ENCODE data around the gene MYO1B.
"Not testable (repeated sequence)": the region's sequence is repeated elsewhere in the genome, so short reads cannot be mapped to it uniquely, and the experiment has no call there.

Gene MYO1B

GRCh38 chr2:191415858-191416257, 170.7 kb downstream of the MYO1B start:
- no peak for DNase-seq

DNA sequence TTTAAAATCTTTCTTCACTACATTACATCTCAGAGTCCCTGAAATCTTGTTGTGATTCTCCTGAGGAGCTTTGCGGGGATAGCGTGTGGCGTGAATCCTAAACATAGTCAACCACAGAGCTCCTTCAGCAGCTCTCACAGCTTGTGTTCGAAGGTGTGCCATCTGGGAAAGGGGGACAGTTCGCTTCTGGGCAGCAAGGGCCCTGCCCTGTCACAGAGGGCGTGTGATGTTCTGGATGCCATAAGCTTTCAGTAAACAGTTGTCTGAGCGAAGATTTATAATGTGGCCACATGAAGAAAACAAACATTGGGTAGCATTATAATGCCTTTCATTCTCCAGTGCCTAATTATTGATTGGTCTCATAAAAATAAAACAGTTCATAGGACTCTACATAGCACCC, 172.5 kb downstream of the MYO1B start:
- no peak for DNase-seq

- DNase-seq = no peak
Observed at GRCh38 chr2:191421950-191422349, 176.7 kb downstream of the MYO1B start.

GRCh38 chr2:191427031-191427430, 181.8 kb downstream of the MYO1B start:
- DNase-seq = no peak

- DNase-seq = no peak
Observed at GRCh38 chr2:191428141-191428540, 182.9 kb downstream of the MYO1B start.

DNA sequence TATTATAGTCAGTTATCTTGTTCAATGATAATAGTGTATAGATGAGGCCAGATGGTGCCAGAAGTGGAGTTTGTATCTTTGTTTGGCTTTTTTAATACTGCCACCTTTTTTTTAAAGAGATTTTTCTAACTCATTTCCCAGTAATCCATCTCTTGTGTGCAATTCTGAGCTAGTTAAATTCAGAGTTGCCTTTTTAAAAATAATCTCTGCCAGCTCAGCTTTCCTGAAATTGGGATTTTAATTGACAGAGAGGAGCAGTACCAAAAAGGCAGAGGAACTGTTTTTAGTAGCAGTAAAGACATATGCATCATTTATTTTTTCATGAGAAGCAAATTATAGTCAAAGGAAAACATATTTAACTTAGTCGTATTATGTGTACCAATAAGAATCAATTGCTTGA, 185.3 kb downstream of the MYO1B start:
- no peak for DNase-seq

DNA sequence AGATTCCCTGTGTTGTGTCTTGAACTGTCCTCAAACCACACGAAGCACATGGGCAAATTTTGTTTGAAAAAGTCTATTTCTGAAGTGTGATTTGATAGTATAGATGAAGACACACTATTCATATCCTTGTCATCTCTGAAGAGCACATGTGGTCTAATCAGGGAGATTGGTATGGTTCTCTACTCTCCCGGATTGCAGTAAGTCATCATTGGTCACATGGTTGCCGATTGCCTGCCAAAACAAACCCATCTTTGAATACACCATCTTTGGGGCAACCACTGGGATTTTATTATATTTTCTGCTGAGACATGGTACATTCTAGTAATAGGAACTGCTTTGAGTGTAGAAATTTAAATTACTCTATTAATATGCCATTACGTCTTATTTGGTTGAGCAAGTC, 186.9 kb downstream of the MYO1B start:
- no peak for DNase-seq

DNA sequence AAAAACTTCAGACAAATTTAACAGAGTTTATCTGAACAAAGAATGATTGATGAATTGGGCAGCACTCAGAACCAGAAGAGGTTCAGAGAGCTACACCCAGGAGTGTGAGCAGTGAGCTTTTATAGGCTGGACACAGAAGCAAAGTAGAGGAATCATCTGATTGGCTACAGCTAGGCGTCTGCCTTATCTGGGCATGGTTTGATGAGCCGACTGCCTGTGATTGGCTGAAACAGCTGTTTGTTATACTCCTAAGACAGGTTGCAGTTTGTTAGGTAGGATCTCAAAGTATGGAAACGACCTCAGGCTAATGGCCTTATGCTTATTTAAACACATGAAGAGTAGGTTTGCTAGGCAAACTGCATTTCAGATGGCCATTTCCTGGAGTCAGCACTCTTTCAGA, 188.9 kb downstream of the MYO1B start:
- no peak for DNase-seq

- DNase-seq = no peak
Observed at GRCh38 chr2:191435141-191435540, 189.9 kb downstream of the MYO1B start.

DNA sequence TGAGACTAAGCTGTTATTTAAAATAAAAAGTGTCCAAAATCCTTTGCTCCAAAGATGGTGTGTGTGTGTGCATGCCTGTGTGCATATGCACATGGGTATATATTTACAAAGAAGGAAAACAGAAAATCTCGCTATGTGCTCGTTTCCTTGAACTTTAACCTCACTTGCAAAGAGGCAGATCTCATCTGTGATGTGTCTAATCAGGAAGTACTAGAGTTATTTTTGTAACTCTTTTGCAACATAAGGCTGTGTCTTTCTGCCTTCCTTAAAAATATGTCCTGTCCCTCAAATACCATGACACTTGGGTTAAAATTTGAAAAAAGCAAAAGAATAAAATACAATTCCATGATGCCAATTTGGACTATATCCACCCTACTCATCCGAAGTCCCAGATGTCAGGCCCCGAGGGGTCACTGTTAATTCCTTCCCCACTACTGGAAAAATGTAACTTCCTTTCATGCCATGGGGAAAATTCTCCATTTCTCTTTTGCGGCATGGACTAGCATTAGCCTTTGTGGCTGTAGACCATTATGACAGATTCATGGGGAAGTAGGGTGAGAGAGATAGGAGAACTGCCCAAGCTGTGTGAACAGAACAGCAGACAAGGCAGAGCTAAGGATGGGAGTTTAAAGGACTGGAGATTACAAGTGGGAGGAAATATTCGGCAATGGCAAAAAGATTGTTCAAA, 191.3 kb downstream of the MYO1B start:
- DNase-seq = no peak

- no peak for DNase-seq
Observed at GRCh38 chr2:191439481-191439880, 194.3 kb downstream of the MYO1B start.

- DNase-seq = no peak
Observed at GRCh38 chr2:191441496-191442214, 196.5 kb downstream of the MYO1B start.

DNA sequence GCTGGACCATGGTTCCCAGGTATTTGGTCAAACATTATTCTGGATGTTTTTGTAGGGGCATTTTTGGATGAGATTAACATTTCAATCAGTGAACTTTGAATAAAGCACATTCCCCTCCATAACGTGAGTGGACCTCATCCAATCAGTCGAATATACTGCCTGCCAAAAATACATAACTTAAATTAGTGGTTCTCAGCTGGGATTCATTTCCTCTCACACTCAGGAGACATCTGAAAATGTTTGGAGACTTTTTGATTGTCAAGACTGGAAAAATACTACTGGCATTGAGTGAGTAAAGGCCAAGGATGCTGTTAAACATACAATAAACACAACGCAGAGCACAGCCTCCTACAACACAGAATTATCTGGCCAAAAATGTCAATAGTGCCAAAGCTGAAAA, 198.2 kb downstream of the MYO1B start:
- no peak for DNase-seq

GRCh38 chr2:191446910-191447309, 201.7 kb downstream of the MYO1B start:
- no peak for DNase-seq

DNA sequence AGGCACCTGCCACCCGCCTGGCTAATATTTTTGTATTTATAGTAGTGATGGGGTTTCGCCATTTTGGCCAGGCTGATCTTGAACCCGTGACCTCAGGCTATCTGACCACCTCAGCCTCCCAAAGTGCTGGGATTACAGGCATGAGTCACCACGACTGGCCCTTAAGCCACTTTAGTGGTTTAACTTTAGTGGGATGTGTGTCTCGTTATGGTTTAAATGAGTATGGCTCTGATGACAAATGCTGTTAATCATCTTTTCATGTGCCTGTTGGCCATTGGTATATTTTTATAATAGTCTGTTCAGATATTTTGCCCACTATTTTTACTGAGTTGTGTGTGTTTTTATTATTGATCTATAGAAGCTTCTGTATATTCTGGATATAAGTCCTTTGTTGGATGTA, 205.9 kb downstream of the MYO1B start:
- DNase-seq = no peak

GRCh38 chr2:191452065-191452464, 206.9 kb downstream of the MYO1B start:
- DNase-seq = no peak

DNA sequence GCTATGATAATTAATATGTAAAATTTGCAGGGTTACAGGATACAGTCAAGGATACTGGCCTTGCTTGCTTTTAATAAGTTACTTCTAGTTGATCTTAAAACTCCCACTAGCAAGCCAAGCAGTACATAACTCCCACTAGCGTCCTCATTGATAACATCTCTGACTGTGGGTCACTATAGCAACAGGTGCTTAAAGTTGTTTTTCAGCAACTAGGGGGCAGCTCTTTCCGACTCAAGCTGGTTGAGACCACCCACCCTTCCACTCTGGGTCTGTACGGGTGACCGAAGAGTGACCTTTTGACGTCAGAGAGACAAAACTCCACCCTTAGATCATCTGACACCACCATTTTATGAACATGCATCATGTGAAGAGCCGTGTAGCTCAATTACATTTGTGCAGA, 208.6 kb downstream of the MYO1B start:
- no peak for DNase-seq

GRCh38 chr2:191456506-191456905, 211.3 kb downstream of the MYO1B start:
- not testable (repeated sequence) for DNase-seq

DNA sequence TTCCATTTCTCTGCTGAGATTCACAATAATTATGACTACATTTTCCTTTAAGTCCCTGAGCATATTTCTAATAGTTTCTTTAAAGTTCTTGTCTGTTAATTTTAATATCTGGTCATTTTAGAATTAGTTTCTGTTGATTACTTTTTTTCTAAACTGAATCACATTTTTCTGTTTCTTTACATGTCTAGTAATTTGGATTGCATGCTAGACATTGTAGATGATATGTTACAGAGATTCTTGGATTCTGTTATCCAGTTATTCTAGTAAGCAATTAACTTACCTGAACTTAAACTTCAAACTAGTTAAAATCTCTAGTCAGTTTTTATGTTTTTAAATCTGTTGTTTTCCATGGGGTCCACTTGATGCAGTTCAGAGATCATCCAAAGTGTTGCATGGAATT, 214.0 kb downstream of the MYO1B start:
- no peak for DNase-seq

GRCh38 chr2:191462370-191462769, 217.2 kb downstream of the MYO1B start:
- no peak for DNase-seq

- no peak for DNase-seq
Observed at GRCh38 chr2:191463790-191464189, 218.6 kb downstream of the MYO1B start.

DNA sequence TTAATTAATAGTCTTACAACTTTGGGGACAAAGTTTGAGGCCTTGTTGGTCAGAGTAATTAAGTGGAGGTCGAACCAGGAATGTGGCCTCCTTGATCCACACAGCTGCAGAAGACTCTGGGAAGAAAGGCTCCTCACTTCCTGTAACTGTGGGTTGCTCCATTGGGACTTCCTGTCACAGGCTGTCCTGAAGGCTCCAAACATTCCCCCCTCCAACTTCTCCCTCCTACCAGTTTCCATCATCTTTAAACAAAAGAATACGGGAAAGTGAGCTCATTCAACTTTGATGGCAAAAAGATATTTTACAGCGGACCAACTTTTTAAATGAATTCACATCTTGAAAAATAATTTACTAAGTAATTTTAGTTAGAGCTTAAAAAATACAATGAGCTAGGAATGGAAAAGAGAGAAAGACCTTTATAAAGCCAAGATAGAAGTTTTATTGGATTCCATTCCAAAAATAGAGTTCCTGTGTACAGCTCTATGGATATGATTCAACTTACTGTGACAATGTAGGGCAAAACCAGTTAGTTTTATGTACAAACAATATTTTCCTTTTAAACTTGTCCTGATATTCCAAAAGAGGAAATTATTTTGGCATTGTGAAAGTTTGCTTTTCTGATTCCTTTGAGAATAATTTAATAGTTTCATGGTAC, 220.7 kb downstream of the MYO1B start:
- no peak for DNase-seq

- no peak for DNase-seq
Observed at GRCh38 chr2:191467113-191467512, 221.9 kb downstream of the MYO1B start.

- DNase-seq = no peak
Observed at GRCh38 chr2:191470306-191470705, 225.1 kb downstream of the MYO1B start.

All from CD4-positive, alpha-beta T cell treated with Interleukin-17A for 1 hour (primary cell).